Stimulated activated CD8-positive, alpha-beta memory T cell treated with anti-CD3 and anti-CD28 coated beads, Interleukin-15, amount 100 ng/mL, for 48 hours (primary cell): Measurements from ENCODE around the gene CLSTN1.
"Not testable (repeated sequence)": the region's sequence is repeated elsewhere in the genome, so short reads cannot be mapped to it uniquely, and the experiment has no call there.

Source experiments
- DNase-seq, 2 donors: peaks; one replicate each; pipeline ENCODE4 v3.0.0-alpha.2; 2020; ENCODE audit warnings: low read depth in 2 of 2

CLSTN1 gene

GRCh38 chr1:9797049-9797448, 26.7 kb downstream of the CLSTN1 start:
- DNase-seq: no peak

GRCh38 chr1:9794081-9794480, 29.7 kb downstream of the CLSTN1 start:
- DNase-seq: no peak

GRCh38 chr1:9793291-9793690, 30.5 kb downstream of the CLSTN1 start:
- DNase-seq: no peak

- DNase-seq: no peak
These were observed 31.4 kb downstream of the CLSTN1 start for GRCh38 chr1:9792156-9793042.

- not testable (repeated sequence) for DNase-seq
These were observed 34.1 kb downstream of the CLSTN1 start for GRCh38 chr1:9789700-9790099.

GRCh38 chr1:9787702-9788101, 36.1 kb downstream of the CLSTN1 start:
- DNase-seq: peak; percentile 27 to 35

- DNase-seq: no peak
These were observed 38.4 kb downstream of the CLSTN1 start for GRCh38 chr1:9785406-9785805.

GRCh38 chr1:9784508-9785133, 39.1 kb downstream of the CLSTN1 start:
- peak; percentile 12 to 32 for DNase-seq

- DNase-seq: no peak
These were observed 40.9 kb downstream of the CLSTN1 start for GRCh38 chr1:9782897-9783296.

- DNase-seq: no peak
These were observed 41.5 kb downstream of the CLSTN1 start for GRCh38 chr1:9782116-9782751.

GRCh38 chr1:9780554-9781110, 43.1 kb downstream of the CLSTN1 start:
- DNase-seq: no peak

GRCh38 chr1:9778905-9779304, 44.9 kb downstream of the CLSTN1 start:
- no peak for DNase-seq

GRCh38 chr1:9776685-9777084, 47.1 kb downstream of the CLSTN1 start:
- DNase-seq: no peak

GRCh38 chr1:9774712-9775679, 48.8 kb downstream of the CLSTN1 start:
- DNase-seq: no peak

- no peak for DNase-seq
These were observed 53.5 kb downstream of the CLSTN1 start for GRCh38 chr1:9770298-9770697.

- DNase-seq: no peak
These were observed 54.8 kb downstream of the CLSTN1 start for GRCh38 chr1:9768983-9769382.

- peak in 1 of 2 donors; percentile 7 for DNase-seq
These were observed 55.6 kb downstream of the CLSTN1 start for GRCh38 chr1:9767964-9768668.

- no peak for DNase-seq
These were observed 56.9 kb downstream of the CLSTN1 start for GRCh38 chr1:9766759-9767442.

GRCh38 chr1:9764550-9764949, 59.2 kb downstream of the CLSTN1 start:
- no peak for DNase-seq

- no peak for DNase-seq
These were observed 59.9 kb downstream of the CLSTN1 start for GRCh38 chr1:9763914-9764313.
